Endothelial cell of umbilical vein (primary cell): ENCODE measurements around the gene ZNF462.

Experiments used
- CTCF ChIP-seq, 2 donors: IDR thresholded peaks; 1 replicate in 1 of 2; 2 replicates in 1 of 2; pipeline ENCODE4 v1.5.1; 2011; ENCODE audit warnings: low read length in 2 of 2, mild to moderate bottlenecking in 2 of 2, moderate library complexity in 2 of 2, control low read depth in 1 of 2, inconsistent platforms in 1 of 2, low read depth in 1 of 2; ENCODE audit not compliant: insufficient read depth in 1 of 2; ENCODE audit errors: extremely low read depth in 1 of 2
- EZH2 ChIP-seq: IDR thresholded peaks from 2 replicates; pipeline ENCODE4 v1.6.1; 2012; ENCODE audit warnings: borderline replicate concordance, low read depth, mild to moderate bottlenecking, moderate library complexity, low read length, inconsistent platforms; ENCODE audit not compliant: severe bottlenecking
- FOS ChIP-seq: IDR thresholded peaks from 2 replicates; pipeline ENCODE4 v1.6.1; 2011; ENCODE audit warnings: mild to moderate bottlenecking, low read length, moderate library complexity, borderline replicate concordance; ENCODE audit not compliant: insufficient read depth
- GATA2 ChIP-seq: IDR thresholded peaks from 2 replicates; pipeline ENCODE4 v1.7.0; 2011; ENCODE audit warnings: low read depth, mild to moderate bottlenecking, moderate library complexity, mixed read lengths, low read length; ENCODE audit not compliant: insufficient read length, insufficient read depth
- JUN ChIP-seq: IDR thresholded peaks from 2 replicates; pipeline ENCODE4 v1.6.1; 2011; ENCODE audit warnings: borderline replicate concordance, low read depth; ENCODE audit not compliant: insufficient read length, insufficient read depth
- MAX ChIP-seq: IDR thresholded peaks from 2 replicates; pipeline ENCODE4 v1.6.1; 2011; ENCODE audit not compliant: insufficient read depth, insufficient read length
- MYC ChIP-seq: IDR thresholded peaks from one replicate; pipeline ENCODE4 v1.6.1; 2011; ENCODE audit warnings: mild to moderate bottlenecking, low read depth, low read length
- POLR2A ChIP-seq: IDR thresholded peaks from 2 replicates; pipeline ENCODE4 v1.6.1; 2012; ENCODE audit warnings: low read depth, mild to moderate bottlenecking, control low read depth, low read length
- POLR2AphosphoS5 ChIP-seq: IDR thresholded peaks from 2 replicates; pipeline ENCODE4 v1.6.1; 2012; ENCODE audit warnings: low read depth, mild to moderate bottlenecking, control low read depth, low read length, moderate library complexity; ENCODE audit not compliant: insufficient read depth

- TF ChIP-seq POLR2A (no peak), CTCF (IDR thresholded peaks at IDR 0.05; ENCODE audit: extremely low read depth in 1 of 2, insufficient read depth in 1 of 2, low read depth in 1 of 2, low read length in 2 of 2) (no peak), JUN (no peak), MYC (no peak), MAX (no peak), EZH2 (no peak), POLR2AphosphoS5 (no peak), FOS (no peak), GATA2 (no peak)
Measured at GRCh38 chr9:106982636-106983035, 119.7 kb downstream of the ZNF462 start.
